Daoy (cell line): ENCODE results near the gene PSMB8. TPM values are rescaled to one million over a fixed set of nuclear protein-coding genes. Genes with fewer than 3 reads are reported as not detected.
A peak's percentile ranks its signal among the peaks of the same experiment; 100 is the strongest.

Experiments
- DNase-seq: peaks from one replicate; pipeline ENCODE4 v3.0.0-alpha.2; 2015; ENCODE audit warnings: low read depth
- total RNA-seq: library from RNA; depleted of rRNA; stranded (reverse); fragments of >200 nt; shearing (Covaris generic); gene quantifications from 2 replicates; pipeline ENCODE4 v1.2.3, GENCODE V29; 2014; rRNA removed

PSMB8 gene
- total RNA-seq, 1 experiment from 2014 or later, result 108 TPM

- peak; percentile 75 for DNase-seq
These were observed 46.7 kb downstream of the PSMB8 start for GRCh38 chr6:32796848-32797776.

- no peak for DNase-seq
These were observed 49.3 kb downstream of the PSMB8 start for GRCh38 chr6:32794510-32794909.

GRCh38 chr6:32792901-32793435 is 50.9 kb downstream of the PSMB8 start:
- no peak for DNase-seq

Other genes starting within 250 kb of the PSMB8 start
- 0.27 and 0.40 TPM in 2 replicates for gene HLA-DQA1, start 206.6 kb downstream of the PSMB8 start, total RNA-seq
- 0.23 and 0.51 TPM in 2 replicates for gene HLA-DQB1, start 177.4 kb downstream of the PSMB8 start, total RNA-seq
- gene HLA-DQA2, start 102.7 kb downstream of the PSMB8 start, total RNA-seq, result not detected in 2 replicates
- not detected in 2 replicates for gene HLA-DQB2, start 80.5 kb downstream of the PSMB8 start, total RNA-seq
- 0.63 TPM in 1 of 2 replicates, not detected in the other for gene HLA-DOB, start 27.0 kb downstream of the PSMB8 start, total RNA-seq
- gene TAP2, start 5.3 kb downstream of the PSMB8 start, total RNA-seq, result 41.9 and 183 TPM in 2 replicates
- 74.7 and 78.8 TPM in 2 replicates for gene TAP1, start 9.7 kb upstream of the PSMB8 start, total RNA-seq
- 76.5 and 99.3 TPM in 2 replicates for gene PSMB9, start 10.1 kb upstream of the PSMB8 start, total RNA-seq
- gene HLA-DMB, start 97.0 kb upstream of the PSMB8 start, total RNA-seq, result 0.23 and 3.2 TPM in 2 replicates
- 0.11 and 1.8 TPM in 2 replicates for gene HLA-DMA, start 109.0 kb upstream of the PSMB8 start, total RNA-seq
- gene BRD2, start 124.5 kb upstream of the PSMB8 start, total RNA-seq, result 108 and 128 TPM in 2 replicates
- 1.9 TPM in 1 of 2 replicates, not detected in the other for gene HLA-DOA, start 165.5 kb upstream of the PSMB8 start, total RNA-seq
- 4.2 and 13.8 TPM in 2 replicates for gene HLA-DPA1, start 229.6 kb upstream of the PSMB8 start, total RNA-seq
- 25.4 and 34.6 TPM in 2 replicates for gene HLA-DPB1, start 231.9 kb upstream of the PSMB8 start, total RNA-seq